H1 (cell line): ENCODE results near the gene MAPT. TPM values are rescaled to one million over a fixed set of nuclear protein-coding genes. Genes with fewer than 3 reads are reported as not detected.

Source experiments
- HDAC2 ChIP-seq, 2 experiments: fragments of 300-600 bp in 1 of 2; sonication (generic) in 1 of 2; IDR thresholded peaks; 2 replicates each; pipeline ENCODE4 v1.6.1; 2011 to 2012; ENCODE audit warnings: low read depth in 2 of 2, low read length in 2 of 2, mild to moderate bottlenecking in 2 of 2, moderate library complexity in 2 of 2, borderline replicate concordance in 1 of 2, inconsistent platforms in 1 of 2
- polyA plus RNA-seq, 7 experiments: library from polyadenylated mRNA; depleted of rRNA in 3 of 7; stranded (reverse) in 5 of 7; unstranded in 2 of 7; fragments of >200 nt in 5 of 7; fragments of 200-250 nt in 2 of 7; gene quantifications; 1 replicate in 5 of 7; 2 replicates in 1 of 7; 4 replicates in 1 of 7; pipeline versions ENCODE4 v1.2.1 to v1.2.3, GENCODE V29; 2011 to 2013; ENCODE audit warnings: missing spikeins in 2 of 7, mixed read lengths in 2 of 7
- total RNA-seq: library from RNA; stranded (reverse); fragmentation: NEBNext Ultra II Directional; extraction: Animal tissue kit (Norgen Biotek cat#: 25700); gene quantifications from 2 replicates; pipeline ENCODE4 v1.2.1, GENCODE V29; 2021
- TF ChIP-seq, protein P1 (sequence below): fragments of 300-600 bp; sonication (generic); IDR thresholded peaks from 2 replicates; pipeline ENCODE4 v1.7.1; 2012; ENCODE audit warnings: low read length, moderate library complexity, mild to moderate bottlenecking, inconsistent platforms; ENCODE audit not compliant: insufficient replicate concordance

The MAPT gene
- total and polyA plus RNA-seq, 2 of the 8 experiments (the other 6 are each of a cell fraction or from before 2014, with no cell fraction given), result 0.54 to 1.7 TPM

DNA sequence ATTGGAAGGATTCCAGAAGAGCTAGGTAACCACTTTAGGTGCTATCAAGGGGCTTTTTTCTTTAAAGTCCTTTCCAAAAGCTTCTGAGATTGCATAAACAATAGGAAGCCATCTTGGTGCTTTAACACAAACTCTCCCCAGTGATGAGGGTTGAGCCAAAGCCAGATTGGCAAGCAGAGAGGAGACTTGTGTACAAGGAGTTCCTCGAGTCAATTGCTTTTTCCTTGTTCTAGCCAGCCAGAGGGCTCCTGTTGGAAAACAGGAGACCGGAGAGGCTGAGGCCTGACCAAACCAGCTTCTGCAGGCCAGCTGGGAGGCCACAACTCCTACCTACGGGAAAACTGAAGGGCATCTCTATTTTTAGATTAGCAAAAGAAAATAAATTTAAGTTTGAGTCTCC, 46.5 kb downstream of the MAPT start (continued):
- TF ChIP-seq, protein P1, sequence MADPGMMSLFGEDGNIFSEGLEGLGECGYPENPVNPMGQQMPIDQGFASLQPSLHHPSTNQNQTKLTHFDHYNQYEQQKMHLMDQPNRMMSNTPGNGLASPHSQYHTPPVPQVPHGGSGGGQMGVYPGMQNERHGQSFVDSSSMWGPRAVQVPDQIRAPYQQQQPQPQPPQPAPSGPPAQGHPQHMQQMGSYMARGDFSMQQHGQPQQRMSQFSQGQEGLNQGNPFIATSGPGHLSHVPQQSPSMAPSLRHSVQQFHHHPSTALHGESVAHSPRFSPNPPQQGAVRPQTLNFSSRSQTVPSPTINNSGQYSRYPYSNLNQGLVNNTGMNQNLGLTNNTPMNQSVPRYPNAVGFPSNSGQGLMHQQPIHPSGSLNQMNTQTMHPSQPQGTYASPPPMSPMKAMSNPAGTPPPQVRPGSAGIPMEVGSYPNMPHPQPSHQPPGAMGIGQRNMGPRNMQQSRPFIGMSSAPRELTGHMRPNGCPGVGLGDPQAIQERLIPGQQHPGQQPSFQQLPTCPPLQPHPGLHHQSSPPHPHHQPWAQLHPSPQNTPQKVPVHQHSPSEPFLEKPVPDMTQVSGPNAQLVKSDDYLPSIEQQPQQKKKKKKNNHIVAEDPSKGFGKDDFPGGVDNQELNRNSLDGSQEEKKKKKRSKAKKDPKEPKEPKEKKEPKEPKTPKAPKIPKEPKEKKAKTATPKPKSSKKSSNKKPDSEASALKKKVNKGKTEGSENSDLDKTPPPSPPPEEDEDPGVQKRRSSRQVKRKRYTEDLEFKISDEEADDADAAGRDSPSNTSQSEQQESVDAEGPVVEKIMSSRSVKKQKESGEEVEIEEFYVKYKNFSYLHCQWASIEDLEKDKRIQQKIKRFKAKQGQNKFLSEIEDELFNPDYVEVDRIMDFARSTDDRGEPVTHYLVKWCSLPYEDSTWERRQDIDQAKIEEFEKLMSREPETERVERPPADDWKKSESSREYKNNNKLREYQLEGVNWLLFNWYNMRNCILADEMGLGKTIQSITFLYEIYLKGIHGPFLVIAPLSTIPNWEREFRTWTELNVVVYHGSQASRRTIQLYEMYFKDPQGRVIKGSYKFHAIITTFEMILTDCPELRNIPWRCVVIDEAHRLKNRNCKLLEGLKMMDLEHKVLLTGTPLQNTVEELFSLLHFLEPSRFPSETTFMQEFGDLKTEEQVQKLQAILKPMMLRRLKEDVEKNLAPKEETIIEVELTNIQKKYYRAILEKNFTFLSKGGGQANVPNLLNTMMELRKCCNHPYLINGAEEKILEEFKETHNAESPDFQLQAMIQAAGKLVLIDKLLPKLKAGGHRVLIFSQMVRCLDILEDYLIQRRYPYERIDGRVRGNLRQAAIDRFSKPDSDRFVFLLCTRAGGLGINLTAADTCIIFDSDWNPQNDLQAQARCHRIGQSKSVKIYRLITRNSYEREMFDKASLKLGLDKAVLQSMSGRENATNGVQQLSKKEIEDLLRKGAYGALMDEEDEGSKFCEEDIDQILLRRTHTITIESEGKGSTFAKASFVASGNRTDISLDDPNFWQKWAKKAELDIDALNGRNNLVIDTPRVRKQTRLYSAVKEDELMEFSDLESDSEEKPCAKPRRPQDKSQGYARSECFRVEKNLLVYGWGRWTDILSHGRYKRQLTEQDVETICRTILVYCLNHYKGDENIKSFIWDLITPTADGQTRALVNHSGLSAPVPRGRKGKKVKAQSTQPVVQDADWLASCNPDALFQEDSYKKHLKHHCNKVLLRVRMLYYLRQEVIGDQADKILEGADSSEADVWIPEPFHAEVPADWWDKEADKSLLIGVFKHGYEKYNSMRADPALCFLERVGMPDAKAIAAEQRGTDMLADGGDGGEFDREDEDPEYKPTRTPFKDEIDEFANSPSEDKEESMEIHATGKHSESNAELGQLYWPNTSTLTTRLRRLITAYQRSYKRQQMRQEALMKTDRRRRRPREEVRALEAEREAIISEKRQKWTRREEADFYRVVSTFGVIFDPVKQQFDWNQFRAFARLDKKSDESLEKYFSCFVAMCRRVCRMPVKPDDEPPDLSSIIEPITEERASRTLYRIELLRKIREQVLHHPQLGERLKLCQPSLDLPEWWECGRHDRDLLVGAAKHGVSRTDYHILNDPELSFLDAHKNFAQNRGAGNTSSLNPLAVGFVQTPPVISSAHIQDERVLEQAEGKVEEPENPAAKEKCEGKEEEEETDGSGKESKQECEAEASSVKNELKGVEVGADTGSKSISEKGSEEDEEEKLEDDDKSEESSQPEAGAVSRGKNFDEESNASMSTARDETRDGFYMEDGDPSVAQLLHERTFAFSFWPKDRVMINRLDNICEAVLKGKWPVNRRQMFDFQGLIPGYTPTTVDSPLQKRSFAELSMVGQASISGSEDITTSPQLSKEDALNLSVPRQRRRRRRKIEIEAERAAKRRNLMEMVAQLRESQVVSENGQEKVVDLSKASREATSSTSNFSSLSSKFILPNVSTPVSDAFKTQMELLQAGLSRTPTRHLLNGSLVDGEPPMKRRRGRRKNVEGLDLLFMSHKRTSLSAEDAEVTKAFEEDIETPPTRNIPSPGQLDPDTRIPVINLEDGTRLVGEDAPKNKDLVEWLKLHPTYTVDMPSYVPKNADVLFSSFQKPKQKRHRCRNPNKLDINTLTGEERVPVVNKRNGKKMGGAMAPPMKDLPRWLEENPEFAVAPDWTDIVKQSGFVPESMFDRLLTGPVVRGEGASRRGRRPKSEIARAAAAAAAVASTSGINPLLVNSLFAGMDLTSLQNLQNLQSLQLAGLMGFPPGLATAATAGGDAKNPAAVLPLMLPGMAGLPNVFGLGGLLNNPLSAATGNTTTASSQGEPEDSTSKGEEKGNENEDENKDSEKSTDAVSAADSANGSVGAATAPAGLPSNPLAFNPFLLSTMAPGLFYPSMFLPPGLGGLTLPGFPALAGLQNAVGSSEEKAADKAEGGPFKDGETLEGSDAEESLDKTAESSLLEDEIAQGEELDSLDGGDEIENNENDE, result no peak
- TF ChIP-seq HDAC2 (IDR thresholded peaks at IDR 0.05; ENCODE audit: borderline replicate concordance in 1 of 2, low read depth in 2 of 2, low read length in 2 of 2), result no peak
- TF ChIP-seq, all 59 proteins: peak for 0
